Astrocyte of the cerebellum (primary cell): ENCODE data around the gene EPHX1.
"Not testable (repeated sequence)": the region's sequence is repeated elsewhere in the genome, so short reads cannot be mapped to it uniquely, and the experiment has no call there.

Experiments
- DNase-seq: peaks from one replicate; pipeline ENCODE4 v3.0.0-alpha.2; 2011; ENCODE audit warnings: low read depth
- H3K4me3 ChIP-seq: 2 replicates; pipeline ENCODE4 v1.5.1; 2011; ENCODE audit warnings: mild to moderate bottlenecking, low read depth, low read length, moderate library complexity
- CTCF ChIP-seq: IDR thresholded peaks from 2 replicates; pipeline ENCODE4 v1.5.1; 2012; ENCODE audit warnings: low read length, low read depth, moderate library complexity, mild to moderate bottlenecking; ENCODE audit errors: missing control alignments
- in situ Hi-C: cut with HindIII; loops from 2 replicates; pipeline ENCODE4 v1.10.0; 2017; ENCODE audit warnings: low sequenced_read_pairs

EPHX1 gene

GRCh38 chr1:225883616-225884265 is 73.8 kb downstream of the EPHX1 start:
- no peak for DNase-seq
- in situ Hi-C loops = loop anchor here (5.0 kb wide), 2 partner anchors 39 to 104 kb away; partner anchors contain the start of gene PYCR2
- no peak overlapping the region for H3K4me3 ChIP-seq
- TF ChIP-seq CTCF = no peak

GRCh38 chr1:225885336-225885735 is 75.4 kb downstream of the EPHX1 start:
- no peak overlapping the region for H3K4me3 ChIP-seq
- no peak for DNase-seq
- in situ Hi-C loops = no loop called here
- no peak for TF ChIP-seq CTCF

DNA sequence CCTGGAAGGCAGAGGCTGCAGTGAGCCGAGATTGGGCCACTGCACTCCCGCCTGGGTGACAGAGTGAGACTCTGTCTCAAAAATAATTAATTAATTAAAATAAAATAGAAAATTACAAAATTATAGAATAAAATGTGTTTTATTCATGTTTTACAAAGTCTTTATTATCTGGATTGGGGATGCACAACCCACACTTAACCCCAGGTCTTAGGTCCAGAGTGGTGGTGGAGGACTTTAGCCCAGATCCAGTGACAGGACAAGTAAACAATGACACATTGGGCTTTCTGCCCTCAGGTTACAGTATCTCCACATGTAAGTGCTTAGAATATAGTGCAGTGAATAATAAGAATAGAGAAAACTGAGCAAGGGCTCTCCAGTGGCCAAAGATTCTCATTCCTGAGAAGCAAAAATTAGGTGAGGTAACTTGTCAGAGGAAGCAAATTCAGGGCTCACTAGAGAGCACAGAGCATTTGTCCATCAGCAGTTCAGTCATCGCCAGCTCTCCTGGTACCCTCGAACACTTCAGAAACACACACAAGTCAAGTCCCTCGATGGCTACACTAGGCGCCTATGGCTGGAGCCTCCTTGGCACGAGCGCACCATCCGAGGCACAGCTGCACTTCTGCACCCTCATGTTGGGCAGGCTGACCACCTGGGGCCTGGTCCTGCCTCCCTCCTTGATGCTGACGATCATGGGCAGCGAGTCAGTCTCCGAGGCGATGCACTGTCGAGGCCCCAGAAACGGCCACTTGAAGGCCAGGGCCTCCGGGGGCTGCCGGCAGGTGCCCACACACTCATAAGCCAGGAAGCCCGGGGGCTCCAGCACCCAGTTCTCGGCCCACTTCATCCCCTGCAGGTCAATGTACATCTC is 76.5 kb downstream of the EPHX1 start:
- in situ Hi-C loops = no loop called here
- H3K4me3 ChIP-seq = no peak overlapping the region
- DNase-seq = no peak
- no peak for TF ChIP-seq CTCF

DNA sequence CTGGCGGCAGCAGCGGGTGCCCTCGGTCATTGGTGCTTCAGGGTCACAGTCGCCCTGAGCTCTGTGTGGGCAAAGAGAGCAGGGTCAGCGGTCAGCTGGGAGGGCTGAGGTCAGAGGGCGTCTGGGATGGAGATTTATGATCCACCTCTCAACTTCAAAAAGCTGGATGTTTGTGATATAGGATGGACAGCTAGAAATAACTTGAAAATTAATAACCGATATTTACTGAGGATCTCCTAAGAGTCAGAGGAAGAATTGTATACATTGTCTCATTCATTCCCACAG is 77.0 kb downstream of the EPHX1 start:
- H3K4me3 ChIP-seq = no peak overlapping the region
- in situ Hi-C loops = no loop called here
- TF ChIP-seq CTCF = no peak
- DNase-seq = no peak

- DNase-seq, in situ Hi-C loops, H3K4me3 ChIP-seq: not testable (repeated sequence)
Observed at GRCh38 chr1:225887554-225888288, 77.8 kb downstream of the EPHX1 start.

DNA sequence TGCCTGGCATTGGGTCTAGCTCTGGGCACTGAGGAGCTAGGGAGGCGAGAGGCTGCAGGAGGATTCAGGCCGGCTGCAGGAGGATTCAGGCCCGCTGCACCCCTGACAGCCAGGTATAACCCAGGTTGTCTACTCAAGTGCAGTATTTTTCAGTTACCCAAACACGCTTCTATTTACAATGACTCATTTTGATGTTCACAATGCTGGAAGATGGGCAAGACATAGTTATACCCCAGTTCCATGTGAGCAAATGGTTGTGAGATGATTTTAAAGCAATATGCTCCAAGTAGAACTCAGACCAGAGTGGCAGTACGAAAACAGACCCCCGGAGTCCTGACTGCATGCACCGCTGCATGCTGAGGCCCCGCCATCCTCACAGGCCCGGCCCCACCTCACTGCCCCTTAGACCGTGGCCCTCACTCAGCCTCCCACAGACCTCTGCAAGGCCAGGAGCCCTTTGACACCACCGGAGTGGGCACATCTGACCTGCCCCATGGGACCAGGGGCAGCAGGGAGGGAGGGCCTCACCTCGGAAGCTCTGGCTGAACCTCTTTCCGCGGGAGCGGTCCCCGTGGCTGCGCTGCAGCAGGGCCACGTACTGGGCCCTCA is 78.5 kb downstream of the EPHX1 start:
- in situ Hi-C loops = no loop called here
- no peak for TF ChIP-seq CTCF
- no peak for DNase-seq
- H3K4me3 ChIP-seq = no peak overlapping the region
